Pancreas (tissue), 10 donors: ENCODE results near the gene ABI3BP. TPM values are rescaled to one million over a fixed set of nuclear protein-coding genes. Genes with fewer than 3 reads are reported as not detected.

Experiments used
- ATAC-seq, 4 donors: fragments of 200-7000 bp; cut with Tn5 transposase; one replicate each; pipeline versions ENCODE4 v1.8.0 to v1.9.1; 2020; ENCODE audit warnings: mild to moderate bottlenecking in 4 of 4, moderate library complexity in 4 of 4
- DNase-seq, 6 donors: peaks; one replicate each; pipeline ENCODE4 v3.0.0-alpha.2; 2020
- FAIRE-seq: peaks from 2 replicates; lab custom pipeline; 2012; peaks lifted over from hg19 to GRCh38; lab: Jason Lieb, UNC
- H3K27ac ChIP-seq, 4 donors: fragments of 200-600 bp; sonication (generic); 1 replicate in 3 of 4; 2 replicates in 1 of 4; pipeline versions ENCODE4 v1.5.0 to v1.8.0; 2020
- H3K27me3 ChIP-seq, 4 donors: fragments of 200-600 bp; one replicate each; pipeline ENCODE4 v1.8.0; 2021
- H3K36me3 ChIP-seq, 3 donors: fragments of 200-600 bp; sonication (generic) in 1 of 3; one replicate each; pipeline versions ENCODE4 v1.5.0 to v1.8.0; 2020 to 2021
- H3K4me1 ChIP-seq, 3 donors: fragments of 200-600 bp; one replicate each; pipeline ENCODE4 v1.8.0; 2021
- H3K4me3 ChIP-seq, 4 donors: fragments of 200-600 bp; sonication (generic) in 2 of 4; one replicate each; pipeline versions ENCODE4 v1.5.0 to v1.8.0; 2020 to 2021
- H3K9me3 ChIP-seq, 4 donors: fragments of 200-600 bp; one replicate each; pipeline ENCODE4 v1.8.0; 2021
- WGBS, 2 donors: extraction: QIAGEN DNeasy Blood & Tissue Kit; methylation state at CpG; one replicate each; pipeline ENCODE4 v1.1.7; 2013; 5-methylcytosine and 5-hydroxymethylcytosine counted together
- intact Hi-C, 3 donors: fragments of 100-400 bp; cut with DNase I; formaldehyde crosslinking; loops; one replicate each; pipeline versions ENCODE4 v1.11.1 to v1.14.2; 2022
- polyA plus RNA-seq, 2 donors: library from polyadenylated mRNA; stranded (reverse); fragments of 200-250 nt; gene quantifications; one replicate each; pipeline ENCODE4 v1.2.3, GENCODE V29; 2013
- total RNA-seq, 6 donors: library from RNA; stranded (reverse); fragmentation: NEBNext Ultra II Directional in 4 of 6; extraction: Animal tissue kit (Norgen Biotek cat#: 25700) in 4 of 6; gene quantifications; one replicate each; pipeline versions ENCODE4 v1.2.1 to v1.2.4, GENCODE V29; 2021 to 2023
- TF ChIP-seq, protein P1 (sequence below), 4 donors: fragments of 200-600 bp; sonication (generic) in 3 of 4; IDR thresholded peaks; one replicate each; pipeline versions ENCODE4 v1.5.0 to v1.8.0; 2021; ENCODE audit warnings: antibody characterized with exemption in 4 of 4
- donor health status: healthy with polysubstance abuse.
- donor health status: DM: no; HTN: no; CAD: no; lungs with moderate emphysema.
- donor health status: DM: no; HTN: no; CAD: no.
- donor health status: control.
- donor health status: control.
- donor health status: Bipolar disorder and iron deficiency.
- donor health status: DM: yes; HTN: yes; CAD: no.
- donor health status: DM: no; HTN: no; CAD: no.
- donor health status: DM: no; HTN: no; CAD: no.
- donor health status: DM: yes; HTN: yes; CAD: no.

ABI3BP gene
- total and polyA plus RNA-seq, 8 donors: 2.6 to 25.3 (median 5.8) TPM

DNA sequence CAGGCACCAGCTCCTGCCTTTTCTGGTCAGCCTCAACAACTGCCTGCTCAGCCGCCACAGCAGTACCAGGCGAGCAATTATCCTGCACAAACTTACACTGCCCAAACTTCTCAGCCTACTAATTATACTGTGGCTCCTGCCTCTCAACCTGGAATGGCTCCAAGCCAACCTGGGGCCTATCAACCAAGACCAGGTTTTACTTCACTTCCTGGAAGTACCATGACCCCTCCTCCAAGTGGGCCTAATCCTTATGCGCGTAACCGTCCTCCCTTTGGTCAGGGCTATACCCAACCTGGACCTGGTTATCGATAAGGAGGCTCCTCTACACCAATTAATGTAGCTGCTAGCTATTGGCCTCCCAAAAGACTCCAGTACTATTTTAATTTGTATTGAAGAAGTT, 245.0 kb downstream of the ABI3BP start:
- ATAC-seq (no peak), DNase-seq (no peak), FAIRE-seq (no peak)
- Histone ChIP-seq H3K27me3 (no peaks in the 10 kb centered on the region), H3K4me3 (no peak overlapping the region), H3K27ac (no peak overlapping the region), H3K4me1 (no peaks in the 10 kb centered on the region), H3K9me3 (no peaks in the 10 kb centered on the region), H3K36me3 (peaks cover 0 to 39% (median 17%) of the 10 kb centered on the region in 3 donors)
- TF ChIP-seq, protein P1, sequence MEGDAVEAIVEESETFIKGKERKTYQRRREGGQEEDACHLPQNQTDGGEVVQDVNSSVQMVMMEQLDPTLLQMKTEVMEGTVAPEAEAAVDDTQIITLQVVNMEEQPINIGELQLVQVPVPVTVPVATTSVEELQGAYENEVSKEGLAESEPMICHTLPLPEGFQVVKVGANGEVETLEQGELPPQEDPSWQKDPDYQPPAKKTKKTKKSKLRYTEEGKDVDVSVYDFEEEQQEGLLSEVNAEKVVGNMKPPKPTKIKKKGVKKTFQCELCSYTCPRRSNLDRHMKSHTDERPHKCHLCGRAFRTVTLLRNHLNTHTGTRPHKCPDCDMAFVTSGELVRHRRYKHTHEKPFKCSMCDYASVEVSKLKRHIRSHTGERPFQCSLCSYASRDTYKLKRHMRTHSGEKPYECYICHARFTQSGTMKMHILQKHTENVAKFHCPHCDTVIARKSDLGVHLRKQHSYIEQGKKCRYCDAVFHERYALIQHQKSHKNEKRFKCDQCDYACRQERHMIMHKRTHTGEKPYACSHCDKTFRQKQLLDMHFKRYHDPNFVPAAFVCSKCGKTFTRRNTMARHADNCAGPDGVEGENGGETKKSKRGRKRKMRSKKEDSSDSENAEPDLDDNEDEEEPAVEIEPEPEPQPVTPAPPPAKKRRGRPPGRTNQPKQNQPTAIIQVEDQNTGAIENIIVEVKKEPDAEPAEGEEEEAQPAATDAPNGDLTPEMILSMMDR (IDR thresholded peaks at IDR 0.05): no peak
- 97 to 98% methylated on average over 6 of the region's 6 CpGs for WGBS, 2 donors
- intact Hi-C loops: no loop called here

DNA sequence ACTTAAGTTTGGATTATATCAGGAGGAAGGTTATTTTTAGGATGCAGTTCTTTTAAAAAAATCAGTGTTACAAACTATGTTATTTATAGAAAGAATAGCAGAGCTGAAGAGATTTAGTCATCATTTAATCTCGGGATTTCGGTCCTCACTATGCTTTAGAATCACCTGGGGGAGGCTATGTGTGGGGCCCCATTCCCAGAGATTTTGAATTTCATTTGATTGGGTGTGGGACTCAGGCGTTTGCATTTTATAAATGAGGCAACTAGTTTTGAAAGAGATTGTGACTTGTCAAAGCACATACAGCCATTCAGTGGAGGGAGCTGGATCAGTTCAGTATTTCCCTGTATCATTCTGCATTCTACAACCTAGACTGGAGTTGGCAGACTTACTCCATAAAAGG, 247.1 kb downstream of the ABI3BP start:
- TF ChIP-seq, protein P1 (IDR thresholded peaks at IDR 0.05): no peak
- Histone ChIP-seq H3K9me3 (no peaks in the 10 kb centered on the region), H3K36me3 (peaks cover 0 to 51% (median 21%) of the 10 kb centered on the region in 3 donors), H3K4me3 (no peak overlapping the region), H3K27ac (no peak overlapping the region), H3K4me1 (no peaks in the 10 kb centered on the region), H3K27me3 (no peaks in the 10 kb centered on the region)
- no peak for DNase-seq
- FAIRE-seq: no peak
- intact Hi-C loops: no loop called here
- no peak for ATAC-seq
- WGBS, 2 donors: 90 to 91% methylated on average over 3 of the region's 3 CpGs

DNA sequence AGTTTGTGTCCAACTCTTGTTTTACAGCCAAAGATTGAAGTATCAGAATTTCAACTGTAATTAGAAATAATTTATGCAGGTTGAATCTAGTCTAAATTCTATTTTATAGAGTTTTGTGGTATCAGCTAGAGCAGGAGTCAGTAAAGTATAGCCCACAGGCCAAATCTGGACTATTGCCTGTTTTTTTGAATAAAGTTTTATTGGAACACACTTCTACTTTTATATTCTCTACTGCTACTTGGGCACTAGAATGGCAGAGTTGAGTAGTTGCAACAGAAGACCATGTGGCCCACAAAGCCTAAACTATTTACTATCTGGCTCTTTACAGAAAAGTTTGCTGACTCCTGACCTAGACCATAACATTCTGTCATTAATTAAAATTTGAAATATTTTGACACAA, 247.6 kb downstream of the ABI3BP start:
- Histone ChIP-seq H3K4me1 (no peaks in the 10 kb centered on the region), H3K27me3 (no peaks in the 10 kb centered on the region), H3K9me3 (no peaks in the 10 kb centered on the region), H3K36me3 (peaks cover 0 to 51% (median 21%) of the 10 kb centered on the region in 3 donors), H3K4me3 (no peak overlapping the region), H3K27ac (no peak overlapping the region)
- intact Hi-C loops: no loop called here
- DNase-seq: no peak
- no peak for ATAC-seq
- FAIRE-seq: no peak
- TF ChIP-seq, protein P1 (IDR thresholded peaks at IDR 0.05): no peak

DNA sequence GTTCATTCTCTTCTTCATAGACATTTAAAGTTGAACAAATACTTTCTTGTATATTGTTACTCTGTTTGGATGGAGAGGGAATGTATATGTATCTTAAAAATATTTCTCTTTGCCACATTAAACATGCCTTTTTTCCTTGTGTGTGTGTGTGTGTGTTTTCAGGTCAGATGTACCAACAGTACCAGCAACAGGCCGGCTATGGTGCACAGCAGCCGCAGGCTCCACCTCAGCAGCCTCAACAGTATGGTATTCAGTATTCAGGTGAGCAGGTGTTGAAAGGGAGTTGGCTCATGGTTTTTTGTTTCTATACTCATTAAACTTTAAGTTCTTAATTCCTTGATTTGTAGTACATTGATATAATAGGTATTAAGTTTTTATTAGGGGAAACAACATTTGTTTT, 248.6 kb downstream of the ABI3BP start:
- H3K27me3 ChIP-seq: no peaks in the 10 kb centered on the region
- peaks cover 0 to 53% (median 18%) of the 10 kb centered on the region in 3 donors for H3K36me3 ChIP-seq
- H3K27ac ChIP-seq: no peak overlapping the region
- H3K9me3 ChIP-seq: no peaks in the 10 kb centered on the region
- WGBS, 2 donors: 98 to 100% methylated on average over 2 of the region's 2 CpGs
- no peak overlapping the region for H3K4me3 ChIP-seq
- FAIRE-seq: no peak
- H3K4me1 ChIP-seq: no peaks in the 10 kb centered on the region
- intact Hi-C loops: no loop called here
- TF ChIP-seq, protein P1 (IDR thresholded peaks at IDR 0.05): no peak
- no peak for ATAC-seq
- no peak for DNase-seq

DNA sequence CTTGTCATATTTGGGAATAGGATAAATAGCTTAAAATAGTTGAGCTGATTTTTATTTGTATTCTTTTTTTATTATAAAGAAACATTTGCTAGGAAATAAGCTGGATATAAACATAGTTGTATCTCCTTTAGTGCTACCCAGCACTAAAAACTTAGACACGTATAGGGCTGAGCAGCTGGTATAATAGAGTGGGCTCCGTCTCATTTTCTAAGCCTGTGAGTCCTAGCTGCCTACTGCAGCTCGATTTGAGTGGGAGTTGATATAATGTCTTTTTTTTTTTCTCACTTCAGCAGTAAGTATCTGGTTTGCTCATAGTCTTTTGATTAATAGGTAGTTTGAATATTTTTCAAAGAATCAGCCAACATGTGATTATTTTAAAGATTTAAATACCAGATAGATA, 249.7 kb downstream of the ABI3BP start:
- FAIRE-seq: no peak
- H3K36me3 ChIP-seq: peaks cover 0 to 56% (median 14%) of the 10 kb centered on the region in 3 donors
- no peaks in the 10 kb centered on the region for H3K27me3 ChIP-seq
- ATAC-seq: no peak
- 78 to 85% methylated on average over 3 of the region's 3 CpGs for WGBS, 2 donors
- H3K4me3 ChIP-seq: no peak overlapping the region
- peaks cover 0 to 3% (median 0%) of the 10 kb centered on the region in 3 donors for H3K4me1 ChIP-seq
- intact Hi-C loops: no loop called here
- TF ChIP-seq, protein P1 (IDR thresholded peaks at IDR 0.05): no peak
- H3K9me3 ChIP-seq: no peaks in the 10 kb centered on the region
- no peak overlapping the region for H3K27ac ChIP-seq
- DNase-seq: no peak
